ENCODE measurements around the gene CLIP2. TPM values are rescaled to one million over a fixed set of nuclear protein-coding genes. Genes with fewer than 3 reads are reported as not detected.

CLIP2 gene
- total and polyA plus RNA-seq, 3 experiments from 2014 or later: 0.94 to 2.9 (median 2.4) TPM

GRCh38 chr7:74294191-74294998 lies 5.2 kb downstream of the CLIP2 start:
- CTCF ChIA-PET: interaction anchor here (0.6 kb wide), 1 partner anchor 14 kb away, joined by 3 read pairs; no protein-coding TSS in a partner anchor
- Histone ChIP-seq H3K4me3 (ENCODE audit: low read length) (no peak overlapping the region), H3K4me1 (ENCODE audit: insufficient read depth, low read length) (peaks cover 10% of the 10 kb centered on the region), H3K9me3 (ENCODE audit: low read length) (no peaks in the 10 kb centered on the region), H3K27me3 (ENCODE audit: insufficient read depth, low read length, poor library complexity, severe bottlenecking) (no peaks in the 10 kb centered on the region), H3K27ac (ENCODE audit: low read depth, low read length) (no peak overlapping the region), H3K36me3 (ENCODE audit: insufficient read depth, low read length) (no peaks in the 10 kb centered on the region)
- Mint-ChIP-seq H3K4me3 (no peak overlapping the region), H3K36me3 (no peaks in the 10 kb centered on the region), H3K4me1 (peaks cover 7 to 14% (median 11%) of the 10 kb centered on the region in 3 donors), H3K27me3 (no peaks in the 10 kb centered on the region), H3K27ac (no peak overlapping the region), H3K9me3 (no peaks in the 10 kb centered on the region)
- no peak for DNase-seq
- POLR2A ChIA-PET: no interaction called here

- H3K9me3 ChIP-seq (ENCODE audit: low read length): no peaks in the 10 kb centered on the region
- H3K4me1 ChIP-seq (ENCODE audit: insufficient read depth, low read length): no peaks in the 10 kb centered on the region
- no peak overlapping the region for H3K4me3 Mint-ChIP-seq
- H3K36me3 ChIP-seq (ENCODE audit: insufficient read depth, low read length): no peaks in the 10 kb centered on the region
- DNase-seq: no peak
- no peak overlapping the region for H3K27ac Mint-ChIP-seq
- H3K4me1 Mint-ChIP-seq: peaks cover 0 to 4% (median 0%) of the 10 kb centered on the region in 3 donors
- no peaks in the 10 kb centered on the region for H3K27me3 Mint-ChIP-seq
- no peaks in the 10 kb centered on the region for H3K36me3 Mint-ChIP-seq
- ChIA-PET CTCF (interaction anchor here (0.8 kb wide), 1 partner anchor 18 kb away, joined by 3 read pairs; no protein-coding TSS in a partner anchor), POLR2A (no interaction called here)
- H3K9me3 Mint-ChIP-seq: no peaks in the 10 kb centered on the region
- H3K27me3 ChIP-seq (ENCODE audit: insufficient read depth, low read length, poor library complexity, severe bottlenecking): no peaks in the 10 kb centered on the region
- H3K27ac ChIP-seq (ENCODE audit: low read depth, low read length): no peak overlapping the region
- no peak overlapping the region for H3K4me3 ChIP-seq (ENCODE audit: low read length)
Measured at GRCh38 chr7:74297516-74298233, 8.5 kb downstream of the CLIP2 start.

GRCh38 chr7:74299401-74299800 lies 10.2 kb downstream of the CLIP2 start:
- no peak overlapping the region for H3K4me3 ChIP-seq (ENCODE audit: low read length)
- Mint-ChIP-seq H3K4me3 (no peak overlapping the region), H3K27ac (no peak overlapping the region), H3K4me1 (no peaks in the 10 kb centered on the region), H3K27me3 (no peaks in the 10 kb centered on the region), H3K36me3 (no peaks in the 10 kb centered on the region), H3K9me3 (no peaks in the 10 kb centered on the region)
- H3K4me1 ChIP-seq (ENCODE audit: insufficient read depth, low read length): no peaks in the 10 kb centered on the region
- H3K36me3 ChIP-seq (ENCODE audit: insufficient read depth, low read length): no peaks in the 10 kb centered on the region
- H3K27ac ChIP-seq (ENCODE audit: low read depth, low read length): no peak overlapping the region
- DNase-seq: no peak
- no peaks in the 10 kb centered on the region for H3K9me3 ChIP-seq (ENCODE audit: low read length)
- no peaks in the 10 kb centered on the region for H3K27me3 ChIP-seq (ENCODE audit: insufficient read depth, low read length, poor library complexity, severe bottlenecking)
- ChIA-PET CTCF (no interaction called here), POLR2A (no interaction called here)

GRCh38 chr7:74300926-74301325 lies 11.7 kb downstream of the CLIP2 start:
- H3K9me3 Mint-ChIP-seq: no peaks in the 10 kb centered on the region
- H3K36me3 Mint-ChIP-seq: no peaks in the 10 kb centered on the region
- H3K4me3 Mint-ChIP-seq: no peak overlapping the region
- H3K27me3 ChIP-seq (ENCODE audit: insufficient read depth, low read length, poor library complexity, severe bottlenecking): no peaks in the 10 kb centered on the region
- H3K27ac Mint-ChIP-seq: no peak overlapping the region
- no peak overlapping the region for H3K27ac ChIP-seq (ENCODE audit: low read depth, low read length)
- no peak overlapping the region for H3K4me3 ChIP-seq (ENCODE audit: low read length)
- H3K36me3 ChIP-seq (ENCODE audit: insufficient read depth, low read length): no peaks in the 10 kb centered on the region
- no peaks in the 10 kb centered on the region for H3K4me1 ChIP-seq (ENCODE audit: insufficient read depth, low read length)
- ChIA-PET CTCF (no interaction called here), POLR2A (no interaction called here)
- H3K4me1 Mint-ChIP-seq: peaks cover 0 to under 1% (median under 1%) of the 10 kb centered on the region in 3 donors
- H3K27me3 Mint-ChIP-seq: peaks cover 0 to 5% of the 10 kb centered on the region in 2 donors
- H3K9me3 ChIP-seq (ENCODE audit: low read length): no peaks in the 10 kb centered on the region
- DNase-seq: no peak

GRCh38 chr7:74302745-74303221 lies 13.6 kb downstream of the CLIP2 start:
- DNase-seq: no peak
- Histone ChIP-seq H3K36me3 (ENCODE audit: insufficient read depth, low read length) (no peaks in the 10 kb centered on the region), H3K27me3 (ENCODE audit: insufficient read depth, low read length, poor library complexity, severe bottlenecking) (no peaks in the 10 kb centered on the region), H3K4me1 (ENCODE audit: insufficient read depth, low read length) (peaks cover 13% of the 10 kb centered on the region), H3K9me3 (ENCODE audit: low read length) (no peaks in the 10 kb centered on the region), H3K27ac (ENCODE audit: low read depth, low read length) (no peak overlapping the region), H3K4me3 (ENCODE audit: low read length) (no peak overlapping the region)
- H3K4me3 Mint-ChIP-seq: no peak overlapping the region
- no peaks in the 10 kb centered on the region for H3K9me3 Mint-ChIP-seq
- H3K36me3 Mint-ChIP-seq: no peaks in the 10 kb centered on the region
- POLR2A ChIA-PET: no interaction called here
- CTCF ChIA-PET: interaction anchor here (0.5 to 1.0 kb wide), 2 partner anchors 37 to 98 kb away, joined by 3 read pairs; no protein-coding TSS in a partner anchor
- peaks cover 6 to 17% (median 7%) of the 10 kb centered on the region in 3 donors for H3K4me1 Mint-ChIP-seq
- H3K27me3 Mint-ChIP-seq: peaks cover 11 to 13% of the 10 kb centered on the region in 2 donors
- no peak overlapping the region for H3K27ac Mint-ChIP-seq

GRCh38 chr7:74304550-74304949 lies 15.3 kb downstream of the CLIP2 start:
- Mint-ChIP-seq H3K4me1 (peaks cover 6 to 18% (median 7%) of the 10 kb centered on the region in 3 donors), H3K27ac (no peak overlapping the region), H3K36me3 (no peaks in the 10 kb centered on the region)

GRCh38 chr7:74306004-74306729 lies 17.0 kb downstream of the CLIP2 start:
- H3K27ac ChIP-seq (ENCODE audit: low read depth, low read length): no peak overlapping the region
- Mint-ChIP-seq H3K4me1 (peaks cover 6 to 18% (median 7%) of the 10 kb centered on the region in 3 donors), H3K36me3 (no peaks in the 10 kb centered on the region), H3K9me3 (no peaks in the 10 kb centered on the region), H3K4me3 (peak overlapping the region in 6 of 7 donors; percentile 65 to 79 (median 70)), H3K27me3 (peaks cover 15 to 17% of the 10 kb centered on the region in 2 donors), H3K27ac (peak overlapping the region in 1 of 8 donors; percentile 42)
- H3K36me3 ChIP-seq (ENCODE audit: insufficient read depth, low read length): no peaks in the 10 kb centered on the region
- H3K4me1 ChIP-seq (ENCODE audit: insufficient read depth, low read length): peaks cover 13% of the 10 kb centered on the region
- H3K9me3 ChIP-seq (ENCODE audit: low read length): no peaks in the 10 kb centered on the region
- POLR2A ChIA-PET: no interaction called here
- CTCF ChIA-PET: no interaction called here
- DNase-seq: no peak
- no peak overlapping the region for H3K4me3 ChIP-seq (ENCODE audit: low read length)
- no peaks in the 10 kb centered on the region for H3K27me3 ChIP-seq (ENCODE audit: insufficient read depth, low read length, poor library complexity, severe bottlenecking)

More at GRCh38 chr7:74304550-74304949, 15.3 kb downstream of the CLIP2 start:
- DNase-seq: no peak
- no peaks in the 10 kb centered on the region for H3K9me3 Mint-ChIP-seq
- H3K4me3 ChIP-seq (ENCODE audit: low read length): no peak overlapping the region
- peaks cover 13% of the 10 kb centered on the region for H3K4me1 ChIP-seq (ENCODE audit: insufficient read depth, low read length)
- H3K9me3 ChIP-seq (ENCODE audit: low read length): no peaks in the 10 kb centered on the region
- H3K4me3 Mint-ChIP-seq: no peak overlapping the region
- H3K27ac ChIP-seq (ENCODE audit: low read depth, low read length): no peak overlapping the region
- ChIA-PET CTCF (no interaction called here), POLR2A (no interaction called here)
- no peaks in the 10 kb centered on the region for H3K27me3 ChIP-seq (ENCODE audit: insufficient read depth, low read length, poor library complexity, severe bottlenecking)
- H3K36me3 ChIP-seq (ENCODE audit: insufficient read depth, low read length): no peaks in the 10 kb centered on the region
- H3K27me3 Mint-ChIP-seq: peaks cover 14 to 17% of the 10 kb centered on the region in 2 donors
